ENCODE data around the gene SBK2. TPM values are rescaled to one million over a fixed set of nuclear protein-coding genes. Genes with fewer than 3 reads are reported as not detected.

Gene SBK2
- total RNA-seq, 1 experiment from 2014 or later, result not detected

GRCh38 chr19:55508120-55508519 is 28.8 kb downstream of the SBK2 start:
- Histone ChIP-seq H3K79me2 (ENCODE audit: low read length) (no peaks in the 10 kb centered on the region), H3K4me2 (ENCODE audit: low read length) (no peak overlapping the region), H4K20me1 (ENCODE audit: low read length) (no peaks in the 10 kb centered on the region), H3F3A (ENCODE audit: low read length, unreplicated experiment) (no peaks in the 10 kb centered on the region), H3K27me3 (ENCODE audit: low read length) (0 out of 2 replicates have a peak, but pooled peaks cover 4% of the 10 kb centered on the region), H3K9me2 (replicated peaks; ENCODE audit: low read length) (no peaks in the 10 kb centered on the region), H2AFZ (ENCODE audit: low read length) (no peak overlapping the region), H3K4me1 (ENCODE audit: insufficient read depth, low read length) (no peaks in the 10 kb centered on the region; the same call in 1 of the 2 replicates), H3K27ac (ENCODE audit: low read length) (no peak overlapping the region), H3K9ac (ENCODE audit: low read length) (no peak overlapping the region), H3K36me3 (ENCODE audit: low read depth, low read length) (no peaks in the 10 kb centered on the region), H3K9me3 (ENCODE audit: low read length) (no peaks in the 10 kb centered on the region), H3K4me3 (ENCODE audit: low read length) (no peak overlapping the region)
- no TSS peak for BruUV-seq (replicated peaks)
- DNase-seq (no peak), ATAC-seq (no peak)
- intact Hi-C loops (cut with micrococcal nuclease), result no loop called here
- TF ChIP-seq CTCF (conservative IDR thresholded peaks at IDR 0.05; ENCODE audit: low read depth, low read length) (no peak), EZH2 (IDR thresholded peaks at IDR 0.05; ENCODE audit: low read length, unreplicated experiment) (no peak), EZH2phosphoT487 (IDR thresholded peaks at IDR 0.05; ENCODE audit: borderline replicate concordance, low read length) (no peak)
- CTCF ChIA-PET, result interaction anchor here (0.9 kb wide), 1 partner anchor 123 kb away, joined by 4 read pairs; no protein-coding TSS in a partner anchor
- POLR2A ChIA-PET (ENCODE audit: unreplicated experiment), result no interaction called here

GRCh38 chr19:55504981-55505380 is 32.0 kb downstream of the SBK2 start:
- no peaks in the 10 kb centered on the region for H3K9me2 ChIP-seq (replicated peaks; ENCODE audit: low read length)
- no peak overlapping the region for H3K9ac ChIP-seq (ENCODE audit: low read length)
- H4K20me1 ChIP-seq (ENCODE audit: low read length), result no peaks in the 10 kb centered on the region
- H3K27me3 ChIP-seq (ENCODE audit: low read length), result no peaks in the 10 kb centered on the region
- no peak overlapping the region for H3K4me3 ChIP-seq (ENCODE audit: low read length)
- BruUV-seq (replicated peaks), result no TSS peak
- no peak for TF ChIP-seq CTCF (conservative IDR thresholded peaks at IDR 0.05; ENCODE audit: low read depth, low read length)
- no peak for TF ChIP-seq EZH2phosphoT487 (IDR thresholded peaks at IDR 0.05; ENCODE audit: borderline replicate concordance, low read length)
- no peak for TF ChIP-seq EZH2 (IDR thresholded peaks at IDR 0.05; ENCODE audit: low read length, unreplicated experiment)
- no peak overlapping the region for H3K4me2 ChIP-seq (ENCODE audit: low read length)
- H3F3A ChIP-seq (ENCODE audit: low read length, unreplicated experiment), result no peaks in the 10 kb centered on the region
- no peaks in the 10 kb centered on the region; the same call in 1 of the 2 replicates for H3K4me1 ChIP-seq (ENCODE audit: insufficient read depth, low read length)
- H3K27ac ChIP-seq (ENCODE audit: low read length), result no peak overlapping the region
- no peaks in the 10 kb centered on the region for H3K9me3 ChIP-seq (ENCODE audit: low read length)
- DNase-seq, result no peak
- intact Hi-C loops (cut with micrococcal nuclease), result loop anchor here (1.0 to 5.0 kb wide), 2 partner anchors 37 to 363 kb away; no protein-coding TSS in a partner anchor
- H3K36me3 ChIP-seq (ENCODE audit: low read depth, low read length), result no peaks in the 10 kb centered on the region
- POLR2A ChIA-PET (ENCODE audit: unreplicated experiment), result interaction anchor here (0.5 kb wide), 1 partner anchor 12 kb away, joined by 3 read pairs; no protein-coding TSS in a partner anchor
- no peak for ATAC-seq
- CTCF ChIA-PET, result interaction anchor here (0.6 to 1.7 kb wide), 4 partner anchors 38 to 343 kb away, joined by 3 to 33 read pairs (median 4); no protein-coding TSS in a partner anchor
- H3K79me2 ChIP-seq (ENCODE audit: low read length), result no peaks in the 10 kb centered on the region
- H2AFZ ChIP-seq (ENCODE audit: low read length), result no peak overlapping the region

- Histone ChIP-seq H3K9me3 (ENCODE audit: low read length) (no peaks in the 10 kb centered on the region), H3K27me3 (ENCODE audit: low read length) (no peaks in the 10 kb centered on the region), H3K4me1 (ENCODE audit: insufficient read depth, low read length) (no peaks in the 10 kb centered on the region; the same call in 1 of the 2 replicates), H3K27ac (ENCODE audit: low read length) (no peak overlapping the region), H3K36me3 (ENCODE audit: low read depth, low read length) (no peaks in the 10 kb centered on the region), H3K4me3 (ENCODE audit: low read length) (peak overlapping the region; percentile 51; the same call in 1 of the 2 replicates), H3K4me2 (ENCODE audit: low read length) (peak overlapping the region; percentile 72), H3K79me2 (ENCODE audit: low read length) (no peaks in the 10 kb centered on the region), H3F3A (ENCODE audit: low read length, unreplicated experiment) (no peaks in the 10 kb centered on the region), H3K9me2 (replicated peaks; ENCODE audit: low read length) (no peaks in the 10 kb centered on the region), H2AFZ (ENCODE audit: low read length) (peak overlapping the region; percentile 85), H3K9ac (ENCODE audit: low read length) (no peak overlapping the region), H4K20me1 (ENCODE audit: low read length) (no peaks in the 10 kb centered on the region)
- POLR2A ChIA-PET (ENCODE audit: unreplicated experiment), result no interaction called here
- ATAC-seq (no peak), DNase-seq (no peak)
- CTCF ChIA-PET, result interaction anchor here (0.6 to 1.7 kb wide), 15 partner anchors 10 to 667 kb away, joined by 3 to 33 read pairs (median 4); partner anchors contain the start of genes FIZ1, ISOC2, NAT14 and SSC5D
- BruUV-seq (replicated peaks), result no TSS peak
- no peak for TF ChIP-seq EZH2phosphoT487 (IDR thresholded peaks at IDR 0.05; ENCODE audit: borderline replicate concordance, low read length)
- TF ChIP-seq CTCF (conservative IDR thresholded peaks at IDR 0.05; ENCODE audit: low read depth, low read length), result no peak; the same call in 1 of the 2 replicates
- TF ChIP-seq EZH2 (IDR thresholded peaks at IDR 0.05; ENCODE audit: low read length, unreplicated experiment), result no peak
- intact Hi-C loops (cut with micrococcal nuclease), result loop anchor here (1.0 to 5.0 kb wide), 2 partner anchors 36 to 362 kb away; no protein-coding TSS in a partner anchor
Measured at GRCh38 chr19:55504252-55504603, 32.7 kb downstream of the SBK2 start.
